KOPT-K1 (cell line): ENCODE measurements around the gene B9D2.
A peak's percentile ranks its signal among the peaks of the same experiment; 100 is the strongest.

Experiments used
- H3K27ac ChIP-seq: fragments of 200-600 bp; sonication (generic); 2 replicates; pipeline ENCODE4 v1.5.1; 2016; ENCODE audit warnings: antibody characterized with exemption, mild to moderate bottlenecking, low read depth, low read length; ENCODE audit not compliant: poor library complexity, severe bottlenecking
- H3K36me3 ChIP-seq: fragments of 200-600 bp; sonication (generic); 2 replicates; pipeline ENCODE4 v1.5.1; 2017; ENCODE audit warnings: antibody characterized with exemption, mild to moderate bottlenecking, low read length, moderate library complexity; ENCODE audit not compliant: insufficient read depth
- H3K9me3 ChIP-seq: fragments of 200-600 bp; sonication (generic); 2 replicates; pipeline ENCODE4 v1.5.1; 2017; ENCODE audit warnings: antibody characterized with exemption, low read length, mild to moderate bottlenecking; ENCODE audit not compliant: insufficient read depth, poor library complexity, severe bottlenecking

Gene B9D2

DNA sequence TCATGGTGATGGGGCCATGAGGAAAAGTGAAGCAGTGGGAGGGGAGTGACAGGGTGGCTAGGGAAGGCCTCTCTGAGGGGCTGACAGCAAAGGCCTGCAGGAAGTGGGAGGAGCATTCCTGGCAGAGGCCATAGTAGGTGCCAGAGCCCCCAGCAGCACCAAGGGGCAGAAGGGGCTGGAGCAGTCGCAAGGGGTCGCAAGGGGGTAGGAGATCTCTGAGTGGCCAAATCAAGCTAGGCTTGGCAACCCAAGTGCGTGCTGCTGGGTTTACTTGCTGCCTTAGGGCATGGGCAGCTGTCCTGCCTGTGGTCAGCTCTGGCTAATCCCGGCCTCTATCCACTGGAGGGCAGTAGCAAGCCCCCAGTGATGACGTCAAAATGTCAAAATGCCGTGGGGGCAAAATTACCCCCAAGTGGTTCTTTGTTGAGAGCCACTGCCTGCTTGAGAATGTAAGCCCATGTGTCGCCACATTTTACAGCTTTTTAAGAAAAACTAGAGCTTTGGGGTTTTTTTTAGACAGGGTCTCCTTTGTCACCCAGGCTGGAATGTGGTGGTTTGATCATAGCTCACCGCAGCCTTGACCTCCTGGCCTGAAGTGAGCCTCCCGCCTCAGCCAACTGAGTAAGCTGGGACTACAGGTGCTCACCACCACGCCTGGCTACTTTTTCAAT lies 42.2 kb downstream of the B9D2 start:
- H3K36me3 ChIP-seq: peaks cover 85% of the 10 kb centered on the region
- no peak overlapping the region for H3K27ac ChIP-seq
- no peaks in the 10 kb centered on the region for H3K9me3 ChIP-seq

GRCh38 chr19:41321204-41321599 lies 42.7 kb downstream of the B9D2 start:
- H3K9me3 ChIP-seq: no peaks in the 10 kb centered on the region
- no peak overlapping the region for H3K27ac ChIP-seq
- H3K36me3 ChIP-seq: peaks cover 87% of the 10 kb centered on the region

DNA sequence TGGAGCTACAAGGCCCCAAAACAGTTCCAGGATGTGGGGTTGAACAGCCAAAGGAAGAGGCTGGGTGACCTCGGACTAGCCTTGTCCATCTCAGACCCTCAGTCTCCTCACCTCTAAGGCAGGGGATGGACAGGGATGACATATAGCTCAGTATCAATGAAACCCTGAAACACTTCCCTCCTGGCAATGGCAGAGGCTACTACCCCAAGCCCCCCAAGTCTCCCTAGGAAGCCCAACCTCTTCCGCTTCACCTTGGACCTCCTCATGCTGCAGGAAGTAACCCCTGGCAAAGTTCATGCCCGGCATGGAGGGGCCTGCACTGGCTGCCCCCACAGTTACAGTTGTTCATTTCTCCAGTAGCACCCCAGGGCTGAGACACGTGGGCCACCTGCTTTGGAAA lies 43.4 kb downstream of the B9D2 start:
- Histone ChIP-seq H3K9me3 (no peaks in the 10 kb centered on the region), H3K36me3 (peaks cover 91% of the 10 kb centered on the region), H3K27ac (no peak overlapping the region)

DNA sequence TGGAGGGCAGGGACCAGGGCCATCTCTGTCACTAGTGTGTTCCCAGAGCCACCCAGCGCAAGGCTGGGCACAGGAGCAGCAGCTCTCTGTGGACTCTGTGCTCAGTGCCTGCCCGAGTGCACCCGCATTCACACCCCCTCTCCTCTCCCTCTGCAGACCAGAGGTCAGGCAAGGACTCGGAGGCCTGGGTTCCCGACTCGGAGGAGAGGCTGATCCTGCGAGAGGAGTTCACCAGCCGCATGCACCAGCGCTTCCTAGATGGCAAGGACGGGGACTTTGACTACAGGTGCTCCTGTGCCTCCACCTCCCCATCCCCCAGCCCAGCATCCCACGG lies 43.8 kb downstream of the B9D2 start:
- H3K9me3 ChIP-seq: no peaks in the 10 kb centered on the region

GRCh38 chr19:41319500-41320184 lies 44.3 kb downstream of the B9D2 start:
- H3K27ac ChIP-seq: no peak overlapping the region
- H3K9me3 ChIP-seq: no peaks in the 10 kb centered on the region
- H3K36me3 ChIP-seq: peaks cover 96% of the 10 kb centered on the region

More for the DNA sequence above, 43.8 kb downstream of the B9D2 start:
- H3K27ac ChIP-seq: no peak overlapping the region
- H3K36me3 ChIP-seq: peaks cover 95% of the 10 kb centered on the region

DNA sequence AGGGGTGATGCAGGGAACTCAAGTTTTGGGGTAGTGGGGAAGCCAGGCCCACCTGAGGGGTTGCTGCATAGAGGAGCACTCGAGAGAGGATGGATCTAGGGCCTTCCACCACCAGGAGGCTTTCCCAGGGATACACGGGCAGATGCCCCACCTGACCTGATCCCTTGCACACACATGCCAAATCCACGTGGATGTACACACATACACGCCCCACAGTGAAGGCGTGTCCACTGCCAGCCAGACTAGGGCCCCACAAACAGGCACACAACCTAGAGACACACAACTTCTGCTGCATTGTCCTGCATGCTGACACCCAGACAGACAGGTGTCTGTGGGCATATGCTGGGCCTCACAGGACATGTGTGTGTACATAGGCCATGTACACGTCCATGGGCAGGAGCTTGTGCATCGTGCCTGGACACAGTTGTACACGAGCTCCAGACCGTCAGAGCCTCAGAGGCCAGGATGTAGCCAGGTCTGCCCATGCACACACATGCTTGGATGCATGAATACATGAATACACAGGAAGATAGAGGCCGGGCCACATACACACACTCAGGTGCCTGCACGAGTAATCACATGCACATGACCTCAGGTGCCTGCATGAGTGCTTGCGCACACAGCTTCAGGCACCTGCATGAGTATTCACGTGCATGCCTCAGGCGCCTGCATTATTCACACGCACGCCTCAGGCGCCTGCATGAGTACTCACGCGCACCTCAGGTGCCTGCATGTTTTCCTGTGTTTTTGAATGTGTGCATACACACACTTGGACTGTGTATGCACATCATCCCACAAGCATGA lies 45.1 kb downstream of the B9D2 start:
- H3K27ac ChIP-seq: no peak overlapping the region
- H3K9me3 ChIP-seq: no peaks in the 10 kb centered on the region
- H3K36me3 ChIP-seq: peaks cover 96% of the 10 kb centered on the region

DNA sequence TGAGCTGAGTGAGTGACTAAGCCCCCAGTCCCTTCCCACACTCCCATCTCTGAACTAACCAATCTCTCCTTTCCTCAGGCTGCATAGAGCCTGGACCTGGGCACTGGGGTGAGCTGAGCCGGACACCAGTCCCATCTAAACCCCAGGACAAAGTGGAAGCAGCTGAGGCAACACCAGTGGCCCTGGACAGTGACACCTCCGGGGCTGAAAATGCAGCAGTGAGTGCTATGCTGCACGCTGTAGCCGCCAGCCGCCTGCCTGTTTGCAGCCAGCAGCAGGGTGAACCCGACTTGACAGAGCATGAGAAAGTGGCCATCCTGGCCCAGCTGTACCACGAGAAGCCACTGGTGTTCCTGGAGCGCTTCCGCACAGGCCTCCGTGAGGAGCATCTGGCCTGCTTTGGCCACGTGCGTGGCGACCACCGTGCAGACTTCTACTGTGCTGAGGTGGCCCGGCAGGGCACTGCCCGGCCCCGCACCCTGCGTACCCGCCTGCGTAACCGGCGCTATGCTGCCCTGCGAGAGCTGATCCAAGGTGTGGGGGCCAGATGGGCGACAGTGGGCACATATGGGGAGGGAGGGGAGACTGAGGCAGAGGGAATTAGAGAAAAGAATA lies 47.5 kb downstream of the B9D2 start:
- peaks cover 94% of the 10 kb centered on the region for H3K36me3 ChIP-seq
- H3K27ac ChIP-seq: no peak overlapping the region
- H3K9me3 ChIP-seq: no peaks in the 10 kb centered on the region

- no peaks in the 10 kb centered on the region for H3K9me3 ChIP-seq
- no peak overlapping the region for H3K27ac ChIP-seq
- peaks cover 56% of the 10 kb centered on the region for H3K36me3 ChIP-seq
These were observed 52.3 kb downstream of the B9D2 start for GRCh38 chr19:41311613-41312012.

- Histone ChIP-seq H3K9me3 (no peaks in the 10 kb centered on the region), H3K36me3 (peaks cover 56% of the 10 kb centered on the region), H3K27ac (peak overlapping the region; percentile 98)
These were observed 52.9 kb downstream of the B9D2 start for GRCh38 chr19:41311072-41311471.

DNA sequence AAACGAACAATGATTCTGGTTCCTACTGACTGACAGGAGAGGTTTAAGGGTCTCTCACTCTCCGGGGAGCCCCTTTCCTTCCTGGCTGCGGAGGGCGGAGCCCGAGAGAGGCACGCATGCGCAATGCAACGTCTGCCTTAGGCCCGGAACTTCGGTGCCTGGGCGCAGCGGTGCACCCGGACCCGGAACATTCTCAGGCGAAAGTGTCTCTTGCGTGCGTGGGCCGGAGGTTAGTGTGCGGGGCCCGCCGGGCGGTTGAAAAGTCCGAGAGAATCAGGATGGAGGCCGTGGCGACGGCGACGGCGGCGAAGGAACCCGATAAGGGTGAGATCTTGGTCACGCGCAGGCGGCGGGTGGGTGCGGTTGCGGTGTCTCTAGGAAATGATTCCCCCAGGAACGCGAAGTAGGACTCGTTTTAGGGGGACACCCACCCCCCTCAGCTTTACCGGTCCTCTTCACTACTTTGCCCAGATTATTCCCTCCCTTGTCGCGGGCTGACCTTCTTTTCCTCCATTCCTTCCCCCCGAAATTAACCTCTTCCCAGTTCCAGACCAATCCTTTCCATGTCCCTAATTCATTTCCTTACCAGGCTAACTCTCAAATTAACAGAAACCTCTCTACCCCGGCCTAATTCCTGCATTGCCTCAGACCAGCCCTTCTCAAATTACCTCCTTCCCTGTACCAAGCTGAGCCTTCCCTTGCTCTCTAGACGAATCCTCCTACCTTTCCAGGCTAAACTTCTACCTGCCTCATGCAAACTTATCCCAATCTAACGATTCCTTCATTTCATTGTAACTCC lies 53.7 kb downstream of the B9D2 start, which contains the start of gene CCDC97:
CCDC97 (plus strand) TSS at position 140 of the 799 bp plus-strand sequence; CDS start at position 279, 139 bp downstream.
- Histone ChIP-seq H3K36me3 (peaks cover 56% of the 10 kb centered on the region), H3K27ac (peak within 1 kb of the TSS; percentile 98), H3K9me3 (no peaks in the 10 kb centered on the region)

DNA sequence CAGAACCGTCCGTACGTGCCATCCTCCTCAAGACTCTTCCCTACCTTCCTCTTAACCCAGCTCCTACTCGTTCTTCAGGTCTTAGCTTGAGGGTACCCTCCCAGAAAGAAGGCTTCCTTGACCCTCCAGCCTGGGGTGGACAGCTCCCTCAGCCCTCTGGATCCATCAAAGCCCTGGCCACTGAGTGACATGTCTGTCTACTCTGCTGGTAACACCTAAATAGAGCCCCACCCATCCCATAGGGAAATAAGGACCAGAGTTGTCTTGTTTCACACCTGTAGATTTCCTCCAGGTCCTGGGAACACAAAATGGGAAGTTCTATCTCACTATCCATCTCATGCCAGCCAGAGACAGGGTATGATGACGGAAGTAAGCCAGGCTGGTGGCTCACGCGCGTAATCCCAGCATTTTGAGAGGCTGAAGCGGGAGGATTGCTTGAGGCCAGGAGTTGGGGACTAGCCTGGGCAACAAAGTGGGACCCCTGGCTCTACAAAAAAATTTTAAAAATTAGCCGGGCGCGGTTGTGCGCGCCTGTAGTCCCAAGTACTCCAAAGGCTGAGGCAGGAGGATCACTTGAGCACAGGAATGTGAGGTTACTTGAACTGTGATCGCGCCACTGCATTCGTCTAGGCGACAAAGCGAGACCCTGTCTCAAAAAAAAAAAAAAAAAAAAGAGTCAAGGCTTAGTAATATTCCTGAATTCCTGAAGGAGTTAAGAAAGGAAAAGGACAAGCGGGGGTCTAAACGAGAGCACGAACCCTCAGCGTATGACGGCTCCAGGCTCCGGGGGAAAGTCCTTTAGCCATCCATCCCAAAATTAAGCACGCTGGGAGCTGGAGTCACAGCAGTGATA lies 54.5 kb downstream of the B9D2 start:
- Histone ChIP-seq H3K9me3 (no peaks in the 10 kb centered on the region), H3K27ac (peak overlapping the region; percentile 98), H3K36me3 (peaks cover 58% of the 10 kb centered on the region)

- peaks cover 58% of the 10 kb centered on the region for H3K36me3 ChIP-seq
- H3K27ac ChIP-seq: peak overlapping the region; percentile 98
- H3K9me3 ChIP-seq: no peaks in the 10 kb centered on the region
These were observed 55.3 kb downstream of the B9D2 start for GRCh38 chr19:41308450-41309179.

GRCh38 chr19:41307954-41308449 lies 55.9 kb downstream of the B9D2 start:
- Histone ChIP-seq H3K9me3 (no peaks in the 10 kb centered on the region), H3K27ac (peak overlapping the region; percentile 98), H3K36me3 (peaks cover 58% of the 10 kb centered on the region)
